Keratinocyte (primary cell): ENCODE measurements around the gene ECEL1. TPM values are rescaled to one million over a fixed set of nuclear protein-coding genes. Genes with fewer than 3 reads are reported as not detected.
"Not testable (repeated sequence)": the region's sequence is repeated elsewhere in the genome, so short reads cannot be mapped to it uniquely, and the experiment has no call there.

Source experiments
- DNase-seq: peaks from one replicate; pipeline ENCODE4 v3.0.0-alpha.2; 2011; ENCODE audit warnings: low read depth, missing footprints, low spot score
- FAIRE-seq: peaks from 2 replicates; lab custom pipeline; 2011; peaks lifted over from hg19 to GRCh38; lab: Jason Lieb, UNC
- H2AFZ ChIP-seq: 2 replicates; pipeline ENCODE4 v1.6.0; 2012; ENCODE audit warnings: low read length, control low read depth, inconsistent platforms; ENCODE audit not compliant: control insufficient read depth
- H3K27ac ChIP-seq: 2 replicates; pipeline ENCODE4 v1.5.1; 2011; ENCODE audit warnings: low read length; ENCODE audit not compliant: control insufficient read depth, insufficient read depth
- H3K27me3 ChIP-seq: 3 replicates; pipeline ENCODE4 v1.6.0; 2011; ENCODE audit warnings: low read length; ENCODE audit not compliant: control insufficient read depth, insufficient read depth; ENCODE audit errors: extremely low read depth
- H3K36me3 ChIP-seq, 2 experiments: 2 replicates in 1 of 2; 3 replicates in 1 of 2; pipeline ENCODE4 v1.5.1; 2011; ENCODE audit warnings: low read length in 2 of 2, mild to moderate bottlenecking in 1 of 2; ENCODE audit not compliant: control insufficient read depth in 2 of 2, insufficient read depth in 2 of 2; ENCODE audit errors: extremely low read depth in 1 of 2
- H3K4me1 ChIP-seq: 3 replicates; pipeline ENCODE4 v1.5.1; 2011; ENCODE audit warnings: low read length; ENCODE audit not compliant: control insufficient read depth, insufficient read depth; ENCODE audit errors: extremely low read depth
- H3K4me2 ChIP-seq: 3 replicates; pipeline ENCODE4 v1.6.0; 2011; ENCODE audit warnings: low read depth, low read length; ENCODE audit not compliant: control insufficient read depth, insufficient read depth; ENCODE audit errors: extremely low read depth
- H3K4me3 ChIP-seq, 3 experiments: fragments of 200-600 bp in 1 of 3; sonication (generic) in 1 of 3; 2 replicates in 2 of 3; 3 replicates in 1 of 3; pipeline ENCODE4 v1.5.1; 2011 to 2016; ENCODE audit warnings: low read length in 3 of 3, mild to moderate bottlenecking in 3 of 3, control low read depth in 2 of 3, inconsistent platforms in 1 of 3, low read depth in 1 of 3, mixed read lengths in 1 of 3, mixed run types in 1 of 3, moderate library complexity in 1 of 3; ENCODE audit not compliant: control insufficient read depth in 2 of 3, insufficient read depth in 2 of 3; ENCODE audit errors: extremely low read depth in 1 of 3
- H3K79me2 ChIP-seq: 2 replicates; pipeline ENCODE4 v1.6.0; 2012; ENCODE audit warnings: low read length; ENCODE audit not compliant: control insufficient read depth, insufficient read depth
- H3K9ac ChIP-seq: 3 replicates; pipeline ENCODE4 v1.6.0; 2011; ENCODE audit warnings: low read length; ENCODE audit not compliant: control insufficient read depth, insufficient read depth; ENCODE audit errors: extremely low read depth
- H3K9me1 ChIP-seq: 3 replicates; pipeline ENCODE4 v1.6.0; 2011; ENCODE audit warnings: low read length; ENCODE audit not compliant: control insufficient read depth, insufficient read depth; ENCODE audit errors: extremely low read depth
- H3K9me3 ChIP-seq: 2 replicates; pipeline ENCODE4 v1.5.1; 2012; ENCODE audit warnings: low read depth, low read length; ENCODE audit not compliant: control insufficient read depth
- H4K20me1 ChIP-seq: 3 replicates; pipeline ENCODE4 v1.6.0; 2011; ENCODE audit warnings: low read length; ENCODE audit not compliant: control insufficient read depth, insufficient read depth; ENCODE audit errors: extremely low read depth
- CTCF ChIP-seq, 3 experiments: IDR thresholded peaks in 1 of 3; conservative IDR thresholded peaks in 1 of 3; optimal IDR thresholded peaks in 1 of 3; 2 replicates in 2 of 3; 3 replicates in 1 of 3; pipeline versions ENCODE3 to v1.5.1; 2011; ENCODE audit warnings: low read length in 3 of 3, mild to moderate bottlenecking in 3 of 3, moderate library complexity in 2 of 3, control low read depth in 1 of 3, inconsistent platforms in 1 of 3; ENCODE audit not compliant: insufficient read depth in 2 of 3; ENCODE audit errors: extremely low read depth in 1 of 3
- EZH2 ChIP-seq: IDR thresholded peaks from one replicate; pipeline ENCODE4 v1.6.1; 2012; ENCODE audit warnings: inconsistent platforms, mild to moderate bottlenecking, low read length, moderate library complexity
- dilution Hi-C: fragments of 300-500 bp; cut with MboI; formaldehyde crosslinking; loops from one replicate; pipeline ENCODE4 v1.7.0; 2020; ENCODE audit warnings: low sequenced_read_pairs; ENCODE audit not compliant: extremely low pct_ligation_motif_present
- polyA plus RNA-seq, 5 experiments: library from polyadenylated mRNA; depleted of rRNA in 3 of 5; stranded (reverse) in 3 of 5; stranded (forward) in 1 of 5; unstranded in 1 of 5; fragments of >200 nt; gene quantifications; 1 replicate in 1 of 5; 2 replicates in 3 of 5; 3 replicates in 1 of 5; pipeline versions ENCODE4 v1.2.1 to v1.2.3, GENCODE V29; 2011 to 2012; ENCODE audit warnings: missing spikeins in 2 of 5, low read depth in 1 of 5, low replicate concordance in 1 of 5

The ECEL1 gene
- polyA plus RNA-seq, 1 donor (not counting 4 experiments of a cell fraction or from before 2014, with no cell fraction given), result not detected

- H3K4me1 ChIP-seq, result no peaks in the 10 kb centered on the region
- FAIRE-seq, result no peak
Observed at GRCh38 chr2:232454630-232455029, 33.0 kb downstream of the ECEL1 start.

GRCh38 chr2:232451645-232452044 is 36.0 kb downstream of the ECEL1 start:
- H3K4me2 ChIP-seq, H2AFZ ChIP-seq, H4K20me1 ChIP-seq, FAIRE-seq, H3K9me1 ChIP-seq, H3K27ac ChIP-seq, dilution Hi-C loops, H3K9ac ChIP-seq, H3K4me3 ChIP-seq, DNase-seq, H3K4me1 ChIP-seq, H3K36me3 ChIP-seq, H3K9me3 ChIP-seq, H3K79me2 ChIP-seq, H3K27me3 ChIP-seq: not testable (repeated sequence)

More at GRCh38 chr2:232454630-232455029, 33.0 kb downstream of the ECEL1 start:
- peaks cover 17% of the 10 kb centered on the region for H3K27me3 ChIP-seq
- no peak overlapping the region for H2AFZ ChIP-seq
- no peak for DNase-seq
- no peaks in the 10 kb centered on the region for H3K36me3 ChIP-seq
- no peaks in the 10 kb centered on the region for H3K9me1 ChIP-seq
- dilution Hi-C loops, result no loop called here
- no peak overlapping the region for H3K4me3 ChIP-seq
- TF ChIP-seq CTCF (optimal IDR thresholded peaks at IDR 0.05 in 1 of 3, IDR thresholded peaks at IDR 0.05 in 1 of 3, conservative IDR thresholded peaks at IDR 0.05 in 1 of 3; ENCODE audit: extremely low read depth in 1 of 3, insufficient read depth in 2 of 3, low read length in 3 of 3), result no peak
- TF ChIP-seq EZH2, result no peak
- H4K20me1 ChIP-seq, result no peaks in the 10 kb centered on the region
- H3K9ac ChIP-seq, result no peak overlapping the region
- H3K79me2 ChIP-seq, result no peaks in the 10 kb centered on the region
- H3K27ac ChIP-seq, result no peak overlapping the region
- no peaks in the 10 kb centered on the region for H3K9me3 ChIP-seq
- H3K4me2 ChIP-seq, result no peak overlapping the region

- no peaks in the 10 kb centered on the region for H3K79me2 ChIP-seq
- DNase-seq, result no peak
- H3K9me3 ChIP-seq, result no peaks in the 10 kb centered on the region
- FAIRE-seq, result no peak
- H4K20me1 ChIP-seq, result no peaks in the 10 kb centered on the region
- no peaks in the 10 kb centered on the region for H3K9me1 ChIP-seq
- H3K9ac ChIP-seq, result no peak overlapping the region
- no peaks in the 10 kb centered on the region for H3K27me3 ChIP-seq
- no peak overlapping the region for H3K4me3 ChIP-seq
- no peak overlapping the region for H2AFZ ChIP-seq
- no peak overlapping the region for H3K27ac ChIP-seq
- TF ChIP-seq EZH2 (no peak), CTCF (optimal IDR thresholded peaks at IDR 0.05 in 1 of 3, IDR thresholded peaks at IDR 0.05 in 1 of 3, conservative IDR thresholded peaks at IDR 0.05 in 1 of 3; ENCODE audit: extremely low read depth in 1 of 3, insufficient read depth in 2 of 3, low read length in 3 of 3) (no peak)
- no peaks in the 10 kb centered on the region for H3K4me1 ChIP-seq
- dilution Hi-C loops, result loop anchor here (25.0 kb wide), 1 partner anchor 563 kb away; no protein-coding TSS in a partner anchor
- H3K4me2 ChIP-seq, result no peak overlapping the region
- no peaks in the 10 kb centered on the region for H3K36me3 ChIP-seq
Observed at GRCh38 chr2:232449964-232450363, 37.7 kb downstream of the ECEL1 start.
